NCI-H1694 treated with DMSO at 0.1 percent for 48 hours (cell line): ENCODE results near the gene KRTAP4-8.
"Not testable (repeated sequence)": the region's sequence is repeated elsewhere in the genome, so short reads cannot be mapped to it uniquely, and the experiment has no call there.

ENCODE experiments used
- DNase-seq: peaks from one replicate; lab custom pipeline; 2025; lab: John Stamatoyannopoulos, UW

Gene KRTAP4-8

DNA sequence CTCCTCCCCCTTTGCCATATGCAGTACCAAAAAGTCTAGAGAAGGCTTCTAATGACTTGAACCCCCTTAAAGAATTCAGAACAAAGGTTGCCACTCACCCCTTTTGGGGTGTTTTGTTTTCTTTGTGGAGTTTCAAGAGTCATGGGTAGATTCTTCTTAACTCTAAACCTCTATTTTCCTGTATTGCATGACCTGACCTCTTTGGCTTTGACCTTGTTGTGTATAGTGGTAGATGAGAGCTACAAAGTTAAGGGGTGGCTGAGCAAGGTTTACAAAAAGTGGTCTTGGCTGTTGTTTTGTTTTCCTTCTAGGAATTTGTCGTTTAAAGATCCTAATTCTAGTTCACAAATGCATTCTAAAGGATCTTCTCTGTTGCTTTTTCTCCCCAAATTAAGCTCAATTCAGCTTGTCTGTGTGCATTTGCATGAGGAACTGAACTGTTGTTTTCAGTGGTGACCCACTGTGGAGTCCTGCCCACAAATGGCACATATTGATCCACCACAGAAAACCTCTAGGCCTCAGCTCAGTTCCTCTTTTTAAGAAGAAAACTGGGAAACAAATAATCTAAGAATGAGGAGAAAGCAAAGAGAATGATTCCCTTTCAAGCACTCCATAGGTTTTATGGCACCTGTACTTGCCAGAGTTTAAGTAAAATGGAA is 10.9 kb upstream of the KRTAP4-8 start:
- DNase-seq, result not testable (repeated sequence)

DNA sequence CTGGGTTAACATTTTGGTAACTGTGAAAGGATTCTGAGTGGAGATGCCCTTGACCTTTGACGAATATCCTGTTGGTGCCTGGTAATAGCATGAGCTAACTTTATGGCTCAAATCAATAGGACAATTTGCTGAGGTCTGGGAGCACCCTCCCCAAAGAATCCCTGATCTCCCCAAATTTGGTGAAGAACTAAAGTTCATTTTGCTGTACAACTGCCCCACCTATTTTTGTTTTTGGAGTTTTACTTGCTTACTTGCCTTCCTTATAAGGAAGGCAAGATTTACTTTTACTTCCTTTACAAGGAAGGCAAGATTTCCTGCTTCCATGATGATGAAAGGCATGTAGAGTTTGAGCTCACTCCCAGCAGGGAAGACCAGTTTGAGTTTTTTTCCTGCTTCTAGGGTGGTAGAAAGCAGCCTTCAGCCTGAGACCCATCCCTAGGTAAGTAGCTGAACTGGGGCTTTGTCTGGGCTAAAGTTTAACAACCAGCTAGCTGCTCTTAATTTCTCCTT is 10.1 kb upstream of the KRTAP4-8 start:
- DNase-seq, result no peak

DNA sequence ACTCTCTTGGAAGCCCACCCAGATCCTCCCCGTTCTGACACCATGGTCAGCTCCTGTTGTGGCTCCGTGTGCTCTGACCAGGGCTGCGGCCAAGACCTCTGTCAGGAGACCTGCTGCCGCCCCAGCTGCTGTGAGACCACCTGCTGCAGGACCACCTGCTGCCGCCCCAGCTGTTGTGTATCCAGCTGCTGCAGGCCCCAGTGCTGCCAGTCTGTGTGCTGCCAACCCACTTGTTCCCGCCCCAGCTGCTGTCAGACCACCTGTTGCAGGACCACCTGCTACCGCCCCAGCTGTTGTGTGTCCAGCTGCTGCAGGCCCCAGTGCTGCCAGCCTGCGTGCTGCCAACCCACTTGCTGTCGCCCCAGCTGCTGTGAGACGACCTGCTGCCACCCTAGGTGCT is 7.4 kb upstream of the KRTAP4-8 start, which contains the start of gene KRTAP4-9:
TSS of gene KRTAP4-9 (plus strand) at position 43 of the 400 bp plus-strand sequence. CDS start at position 43, 0 bp downstream.
- not testable (repeated sequence) for DNase-seq

DNA sequence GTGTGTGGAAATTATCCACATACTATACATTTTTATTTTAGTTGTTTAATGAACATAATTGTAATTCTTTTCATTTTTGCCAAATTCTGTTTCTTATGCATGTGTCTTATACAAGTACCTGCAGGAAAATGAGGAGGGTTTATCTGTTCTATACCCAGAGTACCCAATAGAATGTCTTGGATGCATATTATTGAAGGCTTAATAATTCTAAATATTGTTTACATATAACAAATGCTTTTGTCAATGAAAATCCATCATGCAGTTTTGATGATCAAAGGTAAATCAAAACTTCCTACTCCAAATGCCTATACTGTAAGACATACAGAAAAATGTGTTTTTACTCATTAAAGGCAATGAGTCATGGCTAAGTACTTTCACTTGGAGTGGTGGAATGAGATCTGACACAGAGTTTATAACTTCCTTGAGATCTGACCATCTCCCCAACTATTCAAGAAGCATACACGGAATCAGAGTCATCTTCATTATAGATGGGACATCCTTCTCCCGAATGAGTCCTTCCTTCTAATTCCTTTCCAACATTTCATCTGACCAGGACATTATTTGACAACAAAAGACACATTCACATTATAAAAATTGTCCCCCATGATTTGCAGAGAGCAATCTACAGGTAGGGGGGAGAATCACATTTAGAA is 6.6 kb upstream of the KRTAP4-8 start:
- DNase-seq, result not testable (repeated sequence)

DNA sequence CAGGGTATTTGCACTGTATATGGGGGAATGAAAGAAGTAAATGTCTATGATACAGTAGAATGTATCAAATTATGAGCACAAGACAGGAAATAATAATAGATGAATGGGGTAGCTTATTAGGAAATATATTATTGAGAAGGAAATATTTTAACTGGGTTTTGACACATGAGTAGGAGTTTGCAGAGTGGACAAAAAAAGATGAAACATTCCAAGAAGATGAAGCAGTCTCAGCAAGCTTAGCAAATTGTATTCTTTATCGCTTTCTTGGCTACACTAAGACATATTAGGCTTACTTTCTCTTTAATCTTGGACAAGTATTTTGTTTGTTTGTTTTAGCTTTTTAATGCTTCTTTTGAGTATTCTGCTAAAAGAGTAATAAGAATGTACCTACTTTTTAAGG is 6.0 kb upstream of the KRTAP4-8 start:
- DNase-seq, result no peak

DNA sequence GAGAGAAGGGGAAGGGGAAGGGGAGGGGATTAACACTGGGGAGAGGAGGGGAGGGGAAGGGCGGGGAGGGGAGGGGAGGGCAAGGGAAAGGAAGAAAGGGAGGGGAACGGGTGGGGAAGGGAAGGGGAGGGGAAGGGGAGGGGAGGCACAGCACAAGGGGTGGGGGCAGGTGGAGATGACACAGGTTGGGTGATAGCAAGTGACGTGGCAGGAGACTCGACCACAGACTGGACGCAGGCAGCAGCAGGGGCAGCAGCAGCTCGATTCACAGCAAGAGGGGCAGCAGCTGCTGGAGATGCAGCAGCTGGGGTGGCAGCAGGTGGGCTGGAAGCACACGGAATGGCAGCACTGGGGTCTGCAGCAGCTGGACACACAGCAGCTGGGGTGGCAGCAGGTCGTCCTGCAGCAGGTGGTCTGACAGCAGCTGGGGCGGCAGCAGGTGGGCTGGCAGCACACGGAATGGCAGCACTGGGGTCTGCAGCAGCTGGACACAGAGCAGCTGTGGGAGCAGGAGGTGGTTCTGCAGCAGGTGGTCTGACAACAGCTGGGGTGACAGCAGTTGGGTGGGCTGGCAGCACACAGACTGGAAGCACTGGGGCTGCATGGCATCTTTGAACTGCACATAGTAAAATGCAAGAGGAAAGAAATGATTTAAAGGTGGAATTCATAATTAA is 3.8 kb upstream of the KRTAP4-8 start, which contains the start of gene KRTAP4-16:
TSS of gene KRTAP4-16 (minus strand) at position 624 of the 674 bp plus-strand sequence. CDS start at position 624, 0 bp downstream.
- DNase-seq, result no peak

DNA sequence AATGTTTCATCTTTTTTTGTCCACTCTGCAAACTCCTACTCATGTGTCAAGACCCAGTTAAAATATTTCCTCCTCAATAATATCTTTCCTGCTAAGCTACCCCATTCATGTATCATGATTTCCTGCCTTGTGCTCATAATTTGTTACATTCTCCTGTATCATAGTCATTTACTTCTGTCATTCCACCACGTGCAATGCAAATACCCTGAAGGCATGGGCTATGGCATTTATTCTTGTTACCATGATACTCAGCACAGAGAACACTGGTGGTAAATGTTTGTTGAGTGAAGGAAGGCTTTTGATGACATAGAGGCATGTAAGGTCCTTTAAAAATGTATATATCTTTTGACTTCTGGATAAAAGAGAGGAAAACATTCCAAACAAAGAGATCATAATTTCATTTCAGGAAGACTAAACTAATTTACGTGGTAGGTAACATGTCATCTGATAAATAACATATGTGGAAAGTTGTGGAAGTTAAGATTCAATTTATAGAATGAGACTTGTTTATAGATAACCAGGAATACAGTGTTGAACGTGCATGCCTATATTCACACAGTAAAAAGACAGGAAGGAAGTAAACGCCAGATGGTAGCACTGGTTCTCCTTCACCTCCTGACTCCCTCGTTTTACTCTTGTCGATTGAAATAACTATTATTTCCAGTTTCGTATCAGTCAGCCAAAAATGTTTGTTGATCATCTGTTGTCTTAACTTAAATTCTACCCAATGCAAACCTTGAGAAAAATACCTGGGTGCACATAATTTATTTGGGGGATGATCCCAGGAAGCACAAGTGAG is 1.9 kb upstream of the KRTAP4-8 start:
- not testable (repeated sequence) for DNase-seq

DNA sequence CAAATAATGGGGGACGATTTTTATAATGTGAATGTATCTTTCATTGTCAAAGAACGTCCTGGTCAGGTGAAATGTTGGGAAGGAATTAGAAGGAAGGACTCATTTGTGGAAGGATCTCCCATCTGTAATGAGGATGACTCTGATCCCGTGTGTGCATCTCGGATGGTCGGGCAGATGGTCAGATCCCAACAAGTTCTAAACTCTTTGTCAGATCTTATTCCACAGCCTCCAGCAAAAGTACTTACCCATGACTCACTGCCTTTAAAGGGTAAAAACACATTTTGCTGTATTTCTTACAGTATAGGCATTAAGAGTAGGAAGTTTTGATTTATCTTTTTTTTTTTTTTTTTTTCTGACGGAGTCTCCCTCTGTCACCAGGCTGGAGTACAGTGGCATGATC is 539 bp upstream of the KRTAP4-8 start:
- no peak for DNase-seq

DNA sequence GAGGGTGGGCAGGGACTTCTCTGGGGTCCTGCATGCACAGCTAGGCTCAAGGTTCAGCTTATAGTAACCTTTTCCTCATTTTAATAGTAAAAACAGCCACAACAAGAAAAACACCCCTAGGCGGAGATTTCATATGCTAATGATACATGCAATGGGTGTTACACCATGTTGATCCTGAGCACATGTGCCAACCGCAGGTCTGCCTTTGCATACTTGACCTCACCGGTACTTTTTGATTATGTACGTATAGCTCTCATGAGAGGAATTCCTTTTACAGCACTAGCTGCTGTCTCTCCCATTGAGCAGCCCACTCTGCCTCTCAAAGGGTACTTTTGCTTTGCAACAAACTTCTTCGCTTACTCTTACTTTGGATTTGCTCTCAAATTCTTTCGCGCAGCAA is 1.9 kb downstream of the KRTAP4-8 start:
- DNase-seq, result no peak

DNA sequence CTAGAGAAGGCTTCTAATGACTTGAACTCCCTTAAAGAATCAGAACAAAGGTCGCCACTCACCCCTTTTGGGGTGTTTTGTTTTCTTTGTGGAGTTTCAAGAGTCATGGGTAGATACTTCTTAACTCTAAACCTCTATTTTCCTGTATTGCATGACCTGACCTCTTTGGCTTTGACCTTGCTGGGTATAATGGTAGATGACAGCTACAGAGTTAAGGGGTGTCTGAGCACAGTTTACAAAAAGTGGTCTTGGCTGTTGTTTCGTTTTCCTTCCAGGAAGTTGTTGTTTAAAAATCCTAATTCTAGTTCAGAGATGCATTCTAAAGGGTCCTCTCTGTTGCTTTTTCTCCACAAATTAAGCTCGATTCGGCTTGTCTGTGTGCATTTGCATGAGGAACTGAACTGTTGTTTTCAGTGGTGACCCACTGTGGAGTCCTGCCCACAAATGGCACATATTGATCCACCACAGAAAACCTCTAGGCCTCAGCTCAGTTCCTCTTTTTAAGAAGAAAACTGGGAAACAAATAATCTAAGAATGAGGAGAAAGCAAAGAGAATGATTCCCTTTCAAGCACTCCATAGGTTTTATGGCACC is 9.1 kb downstream of the KRTAP4-8 start:
- not testable (repeated sequence) for DNase-seq

DNA sequence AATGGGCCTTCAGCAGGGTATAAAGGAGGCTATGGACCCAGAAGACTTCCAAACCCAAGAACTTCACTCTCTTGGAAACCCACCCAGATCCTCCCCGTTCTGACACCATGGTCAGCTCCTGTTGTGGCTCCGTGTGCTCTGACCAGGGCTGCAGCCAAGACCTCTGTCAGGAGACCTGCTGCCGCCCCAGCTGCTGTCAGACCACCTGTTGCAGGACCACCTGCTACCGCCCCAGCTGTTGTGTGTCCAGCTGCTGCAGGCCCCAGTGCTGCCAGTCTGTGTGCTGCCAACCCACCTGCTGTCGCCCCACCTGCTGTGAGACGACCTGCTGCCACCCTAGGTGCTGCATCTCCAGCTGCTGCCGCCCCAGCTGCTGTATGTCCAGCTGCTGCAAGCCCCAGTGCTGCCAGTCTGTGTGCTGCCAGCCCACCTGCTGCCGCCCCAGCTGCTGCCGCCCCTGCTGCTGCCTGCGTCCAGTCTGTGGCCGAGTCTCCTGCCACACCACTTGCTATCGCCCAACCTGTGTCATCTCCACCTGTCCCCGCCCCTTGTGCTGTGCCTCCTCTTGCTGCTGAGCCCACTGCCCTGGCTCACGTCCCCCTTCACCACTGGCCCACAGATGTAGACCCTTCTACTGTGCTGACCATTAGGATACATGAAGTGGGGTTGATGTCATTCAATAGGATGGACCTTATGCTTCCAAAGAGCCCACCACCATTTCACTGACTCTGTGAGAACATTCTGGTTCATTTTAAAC is 13.7 kb downstream of the KRTAP4-8 start, which contains the start of gene KRTAP4-7:
TSS of gene KRTAP4-7 (plus strand) at position 51 of the 757 bp plus-strand sequence. CDS start at position 108, 57 bp downstream.
- not testable (repeated sequence) for DNase-seq

DNA sequence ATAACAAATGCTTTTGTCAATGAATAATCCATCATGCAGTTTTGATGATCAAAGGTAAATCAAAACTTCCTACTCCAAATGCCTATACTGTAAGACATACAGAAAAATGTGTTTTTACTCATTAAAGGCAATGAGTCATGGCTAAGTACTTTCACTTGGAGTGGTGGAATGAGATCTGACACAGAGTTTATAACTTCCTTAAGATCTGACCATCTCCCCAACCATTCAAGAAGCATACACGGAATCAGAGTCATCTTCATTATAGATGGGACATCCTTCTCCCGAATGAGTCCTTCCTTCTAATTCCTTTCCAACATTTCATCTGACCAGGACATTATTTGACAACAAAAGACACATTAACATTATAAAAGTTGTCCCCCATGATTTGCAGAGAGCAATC is 14.5 kb downstream of the KRTAP4-8 start:
- not testable (repeated sequence) for DNase-seq

DNA sequence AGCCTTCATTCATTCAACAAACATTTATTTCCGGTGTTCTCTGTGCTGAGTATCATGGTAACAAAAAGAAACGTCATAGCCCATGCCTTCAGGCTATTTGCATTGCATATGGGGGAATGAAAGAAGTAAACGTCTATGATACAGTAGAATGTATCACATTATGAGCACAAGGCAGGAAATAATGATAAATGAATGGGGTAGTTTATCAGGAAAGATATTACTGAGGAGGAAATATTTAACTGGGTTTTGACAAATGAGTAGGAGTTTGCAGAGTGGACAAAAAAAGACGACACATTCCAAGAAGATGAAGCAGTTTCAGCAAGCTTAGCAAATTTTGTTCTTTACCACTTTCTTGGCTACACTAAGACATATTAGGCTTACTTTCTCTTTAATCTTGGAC is 15.3 kb downstream of the KRTAP4-8 start:
- DNase-seq, result no peak

DNA sequence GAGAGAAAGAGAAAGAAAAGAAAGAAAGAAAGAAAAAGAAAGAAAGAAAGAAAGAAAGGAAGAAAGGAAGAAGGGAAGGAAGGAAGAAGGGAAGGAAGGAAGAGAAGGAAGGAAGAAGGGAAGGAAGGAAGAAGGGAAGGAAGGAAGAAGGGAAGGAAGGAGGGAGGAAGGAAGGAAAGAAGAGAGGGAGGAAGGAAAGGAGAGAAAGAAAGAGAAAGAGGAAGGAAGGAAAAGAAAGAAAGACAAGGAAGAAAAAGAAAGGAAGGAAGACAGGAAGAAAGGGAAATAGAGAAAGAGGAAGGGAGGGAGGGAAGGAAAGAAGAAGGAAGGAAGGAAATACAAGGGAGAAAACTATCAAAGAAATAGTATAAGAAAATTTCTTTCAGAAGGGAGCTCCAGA is 21.2 kb downstream of the KRTAP4-8 start:
- no peak for DNase-seq

DNA sequence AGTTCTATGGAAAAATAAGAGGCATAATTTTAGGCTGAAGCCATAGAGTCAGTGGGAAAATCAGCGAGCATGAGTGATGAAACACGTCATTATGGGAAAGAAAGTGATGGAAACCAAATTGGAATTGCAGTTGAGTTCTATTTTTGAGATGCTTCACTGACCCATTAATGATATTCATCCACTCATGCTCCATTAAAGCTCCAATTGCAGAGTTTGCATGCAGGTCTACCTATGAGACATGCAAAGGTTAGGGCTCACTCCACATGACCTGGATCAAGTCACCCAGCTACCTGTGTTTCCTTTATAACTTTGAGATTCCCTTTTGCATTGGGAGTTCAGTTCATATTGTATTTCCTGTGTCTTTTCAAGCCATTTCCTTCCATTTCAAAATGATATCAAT is 24.3 kb downstream of the KRTAP4-8 start:
- DNase-seq, result no peak

DNA sequence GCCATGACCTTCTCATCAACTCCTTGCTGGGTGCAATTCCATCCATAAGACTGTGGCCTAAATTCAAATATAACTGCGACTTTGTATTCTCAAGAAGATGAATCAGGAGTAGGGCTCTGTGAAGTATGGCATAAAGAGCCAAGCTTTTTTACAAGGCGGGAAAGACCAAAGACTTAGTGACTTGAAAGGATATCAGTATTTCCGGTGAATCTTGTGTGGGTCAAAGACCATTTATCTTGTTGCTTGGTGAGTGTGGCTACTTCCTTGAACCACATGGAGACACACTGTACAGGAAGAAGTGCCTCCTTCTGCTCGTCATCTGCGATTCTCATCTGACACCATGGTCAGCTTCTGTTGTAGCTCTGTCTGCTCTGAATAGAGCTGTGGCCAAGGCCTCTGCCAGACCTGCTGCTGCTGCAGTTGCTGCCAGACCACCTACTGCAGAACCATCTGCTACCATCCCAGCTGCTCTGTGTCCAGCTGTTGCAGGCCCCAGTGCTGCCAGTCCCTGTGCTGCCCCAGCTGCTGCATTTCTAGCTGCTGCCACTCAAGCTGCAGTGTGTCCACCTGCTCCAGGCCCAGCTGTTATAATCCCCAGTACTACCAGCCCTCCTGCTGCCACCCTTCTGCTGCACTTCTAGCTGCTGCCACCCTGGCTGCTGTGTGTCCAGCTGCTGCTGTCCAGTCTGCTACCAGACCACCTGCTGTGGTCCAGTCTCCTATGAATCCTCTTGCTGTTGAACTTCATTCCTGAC is 26.2 kb downstream of the KRTAP4-8 start:
- DNase-seq, result no peak

DNA sequence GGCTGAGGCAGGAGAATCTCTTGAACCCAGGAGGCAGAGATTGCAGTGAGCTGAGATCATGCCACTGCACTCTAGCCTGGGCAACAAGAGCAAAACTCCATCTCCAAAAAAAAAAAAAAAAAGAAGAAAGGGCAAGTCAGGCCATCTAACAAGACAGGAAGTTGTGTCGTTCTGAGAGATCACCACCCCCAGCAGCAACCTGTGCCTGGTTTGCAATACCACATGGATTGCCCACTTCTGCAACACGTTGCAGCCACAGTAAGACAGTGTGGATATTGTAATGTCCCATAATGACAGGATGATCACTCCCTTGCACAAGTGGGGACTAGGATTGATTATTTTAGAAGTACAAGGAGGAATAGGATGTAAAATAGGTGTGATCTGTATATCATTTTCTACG is 28.9 kb downstream of the KRTAP4-8 start:
- no peak for DNase-seq

DNA sequence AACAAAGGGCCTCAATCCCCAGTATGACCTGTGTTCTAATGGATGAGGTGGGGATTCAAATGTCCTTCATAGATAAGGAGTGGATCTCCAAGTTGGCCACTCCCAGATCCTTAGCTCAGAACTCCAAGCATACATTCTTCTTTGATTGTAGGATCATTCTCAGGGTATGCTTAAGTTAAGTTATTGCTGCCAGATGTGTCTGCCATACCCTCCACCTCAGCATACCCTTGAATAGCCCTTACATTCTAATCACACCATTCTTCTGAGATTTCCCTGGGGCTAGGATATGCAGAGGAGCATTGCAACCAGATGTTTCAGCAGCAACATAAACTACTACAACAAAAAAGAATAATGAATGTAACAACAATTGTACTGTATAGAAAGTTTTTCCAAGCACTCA is 30.7 kb downstream of the KRTAP4-8 start:
- DNase-seq, result no peak

DNA sequence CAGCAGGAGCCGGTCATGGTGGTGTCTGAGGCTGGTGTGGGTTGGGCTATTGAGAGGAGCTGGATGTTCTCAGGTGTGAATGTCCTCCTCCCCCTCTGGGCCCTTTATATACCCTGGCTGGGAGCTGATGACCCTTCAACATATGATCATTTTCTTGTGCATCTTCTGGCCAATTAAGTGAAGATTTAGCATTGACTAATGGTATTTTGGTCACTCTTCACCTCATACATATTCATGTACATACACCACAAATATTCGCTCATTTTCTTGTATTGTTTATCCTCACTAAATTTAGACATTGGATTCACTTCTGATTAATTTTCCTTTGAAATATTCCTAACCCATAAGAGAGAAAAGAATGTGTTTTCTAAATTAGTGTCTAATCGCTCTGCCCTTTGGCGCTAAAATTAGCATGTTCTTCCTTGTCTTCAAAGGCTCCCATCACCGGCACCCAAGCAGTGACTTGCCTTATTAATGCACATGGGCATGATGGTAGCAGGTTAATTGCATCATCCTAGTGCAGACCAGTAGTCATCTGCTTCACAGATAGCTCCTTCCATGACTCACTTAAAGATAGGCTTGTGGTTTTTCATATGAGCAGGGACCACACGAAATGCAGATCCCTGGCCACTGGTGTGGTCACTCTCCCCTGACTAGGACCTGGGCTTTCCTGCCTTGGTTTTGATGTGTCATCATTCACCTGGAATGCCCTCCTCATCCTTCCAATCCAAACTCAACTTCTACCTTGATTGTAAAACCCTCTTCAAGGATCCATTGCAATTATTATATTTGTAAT is 31.9 kb downstream of the KRTAP4-8 start, which contains the start of gene KRTAP2-4:
TSS of gene KRTAP2-4 (minus strand) at position 51 of the 796 bp plus-strand sequence. CDS start at position 17, 34 bp downstream.
- DNase-seq, result no peak
